Measurements from ENCODE around the gene AATF.

The AATF gene

DNA sequence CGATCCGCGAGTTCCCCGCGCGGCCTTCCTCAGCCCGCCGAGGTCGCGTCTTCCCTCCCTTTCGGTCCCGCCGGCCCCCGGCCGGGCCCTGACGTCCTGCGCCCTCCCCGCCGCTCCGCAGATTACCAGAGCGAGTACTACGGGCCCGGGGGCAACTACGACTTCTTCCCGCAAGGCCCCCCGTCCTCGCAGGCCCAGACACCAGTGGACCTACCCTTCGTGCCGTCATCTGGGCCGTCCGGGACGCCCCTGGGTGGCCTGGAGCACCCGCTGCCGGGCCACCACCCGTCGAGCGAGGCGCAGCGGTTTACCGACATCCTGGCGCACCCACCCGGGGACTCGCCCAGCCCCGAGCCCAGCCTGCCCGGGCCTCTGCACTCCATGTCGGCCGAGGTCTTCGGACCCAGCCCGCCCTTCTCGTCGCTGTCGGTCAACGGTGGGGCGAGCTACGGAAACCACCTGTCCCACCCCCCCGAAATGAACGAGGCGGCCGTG lies 6.1 kb upstream of the AATF start:
- no peak for DNase-seq

DNA sequence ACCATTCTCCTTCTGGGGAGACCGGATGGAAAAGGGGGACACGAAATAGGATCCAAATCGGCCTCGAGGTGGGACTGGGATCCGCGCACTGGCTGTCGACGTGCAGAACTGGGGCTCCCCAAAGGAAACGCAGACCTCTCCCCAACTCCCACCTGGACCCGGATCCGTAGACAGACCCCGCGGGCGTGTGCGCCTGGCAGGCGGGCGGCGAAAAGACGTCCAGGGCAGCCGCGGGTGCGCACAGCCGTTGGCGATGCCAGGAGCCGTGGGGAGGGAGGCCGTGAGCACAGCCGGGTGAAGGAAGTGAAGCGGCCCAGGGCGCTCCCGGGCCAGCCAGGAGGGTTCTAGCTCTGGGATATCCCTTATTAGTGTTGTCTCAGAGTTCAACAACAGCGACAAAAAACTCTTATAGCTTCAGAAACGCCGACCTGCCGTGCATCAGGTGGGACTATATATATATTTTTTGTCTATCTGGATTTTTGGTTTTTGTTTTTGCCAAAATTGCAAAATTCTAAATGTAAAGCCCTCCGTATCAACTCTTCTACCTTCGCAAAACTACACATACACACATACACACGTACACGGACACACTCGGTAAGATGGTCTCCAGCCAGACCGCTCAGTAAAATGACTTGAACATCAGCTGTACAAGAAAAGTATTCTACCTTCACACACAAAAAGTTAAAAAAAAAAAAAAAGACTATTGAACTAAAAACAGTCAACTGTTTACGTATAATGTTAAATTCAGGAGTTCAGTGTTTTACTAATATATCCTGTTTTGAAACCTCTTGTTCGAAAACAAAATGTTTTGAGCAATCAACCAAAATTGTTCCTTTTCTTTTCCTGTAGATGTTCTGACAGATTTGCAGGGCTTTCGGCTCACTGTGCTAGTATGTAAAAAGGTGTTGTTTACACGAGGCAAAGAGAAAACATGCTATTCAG lies 5.2 kb upstream of the AATF start:
- no peak for DNase-seq

DNA sequence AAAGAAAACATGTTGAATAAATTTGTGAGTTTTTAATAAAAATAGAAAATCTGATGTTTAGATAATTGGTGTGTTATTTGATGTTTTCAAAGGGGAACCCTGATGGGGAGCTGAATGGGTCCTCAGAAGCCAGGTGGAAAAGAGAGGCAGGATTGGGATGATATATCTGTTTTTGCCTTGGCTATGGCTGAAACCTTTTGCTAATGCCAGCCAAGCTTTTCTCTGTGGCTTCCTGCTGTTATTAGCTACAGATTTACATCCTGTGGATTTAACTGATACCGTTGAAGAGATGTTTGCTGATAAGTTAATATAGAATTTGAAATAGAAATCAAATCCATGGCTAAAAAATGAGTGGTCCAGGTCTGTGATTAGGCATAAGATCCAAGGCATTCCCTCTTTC lies 4.2 kb upstream of the AATF start:
- DNase-seq = no peak

DNA sequence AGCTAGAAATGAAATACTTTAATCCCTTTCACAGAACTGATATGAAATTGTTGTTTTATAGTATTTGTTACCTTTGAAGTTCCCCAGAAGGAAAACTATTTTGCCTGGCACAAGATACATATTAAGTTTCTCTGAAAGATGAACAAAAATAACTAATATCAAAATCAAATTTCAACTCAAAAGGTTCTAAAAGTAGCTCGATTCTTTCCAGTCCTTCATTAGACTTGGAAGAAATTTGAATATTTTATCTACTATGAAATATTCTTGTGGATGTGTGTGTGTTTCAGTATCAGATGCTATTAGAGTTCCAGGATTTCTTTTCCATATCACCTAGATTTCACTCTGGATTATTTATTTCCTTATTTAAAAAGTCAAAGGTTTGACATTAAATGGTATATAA lies 3.6 kb upstream of the AATF start:
- no peak for DNase-seq

DNA sequence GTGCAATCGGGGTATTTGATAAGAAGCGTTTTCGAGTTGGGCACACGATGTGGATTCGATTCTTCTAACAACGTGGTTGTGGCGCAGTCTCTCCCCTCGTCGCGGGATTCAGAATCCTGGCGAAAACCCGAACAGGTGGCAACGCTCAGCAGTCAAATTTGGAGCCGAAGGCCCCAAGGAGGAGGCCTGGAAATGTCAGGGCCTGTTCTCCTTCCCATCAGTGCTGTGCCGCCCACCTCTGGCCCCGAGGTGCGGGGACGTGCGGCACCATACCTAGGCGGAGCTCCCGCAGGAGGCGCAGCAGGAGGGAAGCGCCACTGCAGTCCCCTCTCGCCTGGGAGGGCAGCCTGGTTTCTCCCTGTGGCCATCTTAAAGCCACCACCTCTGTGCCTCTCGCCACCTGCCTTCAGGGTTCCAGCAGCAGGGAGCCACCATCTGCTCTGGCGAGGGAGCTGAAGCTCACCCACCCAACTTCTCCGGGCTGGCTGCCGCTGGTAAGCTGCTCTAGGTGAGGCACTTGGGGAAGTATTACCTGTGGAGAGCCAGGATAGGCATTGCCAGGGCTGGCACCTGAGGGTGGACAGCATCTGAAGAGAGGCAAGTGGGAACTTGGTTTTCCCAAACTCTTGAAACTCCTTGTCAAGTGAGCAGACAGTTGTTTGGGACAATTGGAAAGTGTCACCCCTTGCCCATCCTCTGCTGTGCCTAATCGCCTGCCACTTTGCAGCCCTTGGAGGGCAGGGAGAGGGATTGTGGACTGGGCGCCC lies 2.6 kb upstream of the AATF start:
- DNase-seq = no peak

DNA sequence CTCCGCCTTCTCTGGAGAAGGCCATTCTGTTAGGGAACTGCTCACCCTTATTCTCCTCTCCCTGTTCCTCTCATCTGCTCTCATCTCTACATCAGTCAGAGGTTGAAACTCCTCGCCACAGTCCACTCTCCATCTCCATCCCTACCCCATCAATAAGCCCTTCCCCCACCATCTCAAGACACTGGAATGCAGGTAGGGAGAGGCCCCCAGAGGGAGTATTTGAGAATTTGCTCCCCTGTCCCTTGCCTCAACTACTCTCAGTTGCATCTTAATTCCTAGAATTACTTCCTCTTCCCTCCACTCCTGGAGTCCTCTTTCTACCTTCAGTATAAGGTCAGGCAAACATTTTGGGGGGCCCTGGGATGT lies 2.0 kb upstream of the AATF start:
- DNase-seq = no peak

DNA sequence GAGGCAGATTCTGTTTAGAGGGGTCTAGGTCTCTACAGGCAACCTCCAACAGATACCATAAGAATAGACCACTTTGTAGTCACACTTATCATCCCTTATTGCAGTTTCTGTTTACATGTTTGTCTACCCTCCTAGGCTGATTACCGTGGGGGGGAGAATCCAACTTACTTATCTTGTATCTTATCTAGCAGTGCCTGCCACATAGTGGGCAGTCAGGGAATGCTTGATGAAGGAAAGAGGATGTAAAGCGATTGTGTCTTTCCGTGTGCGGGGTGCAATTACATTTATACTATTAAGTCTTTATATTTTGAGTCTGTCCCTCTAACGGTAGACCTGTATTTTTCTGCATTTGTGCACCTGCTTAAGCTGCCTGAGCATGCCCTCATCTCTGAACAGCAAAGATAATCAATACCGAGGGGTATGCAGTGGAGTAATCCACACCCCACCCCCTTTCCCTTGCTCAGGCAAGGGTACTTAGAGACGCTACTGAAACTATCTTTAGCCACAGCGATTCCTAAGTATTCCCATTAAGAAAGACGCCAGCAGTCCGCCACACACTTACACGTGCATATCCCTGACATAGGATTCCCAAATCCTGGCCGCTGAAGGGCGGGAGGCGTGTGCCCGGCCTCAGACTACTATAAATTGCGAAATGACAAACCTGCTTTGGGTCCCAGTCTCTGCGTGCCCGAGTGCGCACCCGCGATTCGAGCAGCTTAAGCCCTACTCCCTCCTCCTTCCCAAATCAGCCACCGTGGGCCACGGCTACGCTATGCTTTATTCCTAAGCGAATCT lies 635 bp upstream of the AATF start:
- DNase-seq = no peak

DNA sequence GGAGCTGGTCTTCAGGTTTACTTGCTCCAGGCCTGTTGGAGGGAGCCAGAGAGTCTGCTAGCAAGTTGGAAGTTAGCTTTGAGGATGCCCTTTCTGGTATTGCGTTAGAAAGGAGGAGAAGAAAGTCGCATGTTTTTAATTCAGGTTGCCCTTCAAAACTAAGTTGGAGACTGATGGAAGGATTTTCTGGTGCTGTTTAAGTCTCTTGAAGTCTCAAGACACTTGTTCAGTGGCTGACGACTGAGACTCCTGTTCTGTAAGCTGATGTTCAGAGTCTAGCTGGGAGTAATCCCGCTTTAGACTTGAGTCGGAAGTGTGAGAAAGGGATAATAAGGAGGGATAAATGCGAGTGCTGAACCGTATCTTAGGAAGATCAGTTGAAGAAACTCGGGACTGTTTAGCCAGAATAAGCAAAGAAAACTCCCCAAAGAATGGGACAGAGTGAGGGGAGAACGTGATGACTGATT lies 740 bp downstream of the AATF start:
- no peak for DNase-seq

DNA sequence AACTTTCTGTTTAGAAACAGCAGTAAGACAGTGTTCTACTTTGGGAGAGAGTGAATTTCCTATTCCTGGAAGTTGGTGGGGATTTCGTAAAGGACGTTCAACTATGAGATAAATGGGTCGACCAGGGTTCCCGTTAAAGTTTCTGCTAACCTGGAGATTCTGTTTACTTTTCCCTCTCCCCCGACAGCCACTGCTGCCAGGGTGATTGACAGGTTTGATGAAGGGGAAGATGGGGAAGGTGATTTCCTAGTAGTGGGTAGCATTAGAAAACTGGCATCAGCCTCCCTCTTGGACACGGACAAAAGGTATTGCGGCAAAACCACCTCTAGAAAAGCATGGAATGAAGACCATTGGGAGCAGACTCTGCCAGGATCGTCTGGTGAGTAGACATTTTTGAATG lies 1.3 kb downstream of the AATF start:
- DNase-seq = no peak

DNA sequence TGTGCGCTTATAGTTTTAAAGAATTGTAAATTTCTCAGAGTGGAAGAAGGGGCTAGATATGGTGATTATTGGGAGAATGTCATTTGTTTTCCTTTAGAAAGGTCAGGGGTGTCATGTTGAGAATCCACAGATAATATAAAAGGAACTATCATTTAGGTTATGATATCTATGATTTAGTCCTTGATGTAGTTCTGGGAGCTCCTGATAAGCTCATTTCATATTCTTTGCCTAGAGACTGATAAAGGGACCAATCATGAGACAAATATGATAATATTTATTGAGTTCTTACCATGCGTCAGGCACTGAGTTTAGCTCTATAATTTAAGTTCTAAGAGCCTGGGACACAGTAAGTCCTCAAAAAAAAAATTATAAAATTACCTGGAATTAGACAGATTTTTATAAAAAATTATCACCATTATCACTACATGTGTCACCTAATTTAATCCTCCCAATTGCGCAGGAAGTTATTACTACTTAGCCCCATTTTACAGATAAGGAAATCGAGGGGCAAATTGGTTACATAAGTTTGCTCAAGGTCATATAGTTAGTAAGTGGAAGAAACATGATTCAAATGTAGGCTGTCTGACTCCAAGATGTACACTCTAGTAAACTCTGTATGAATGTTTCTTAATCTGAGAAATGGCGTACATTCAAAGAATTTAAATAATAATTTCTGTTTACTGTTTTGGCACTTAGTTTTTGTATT lies 2.5 kb downstream of the AATF start:
- no peak for DNase-seq

DNA sequence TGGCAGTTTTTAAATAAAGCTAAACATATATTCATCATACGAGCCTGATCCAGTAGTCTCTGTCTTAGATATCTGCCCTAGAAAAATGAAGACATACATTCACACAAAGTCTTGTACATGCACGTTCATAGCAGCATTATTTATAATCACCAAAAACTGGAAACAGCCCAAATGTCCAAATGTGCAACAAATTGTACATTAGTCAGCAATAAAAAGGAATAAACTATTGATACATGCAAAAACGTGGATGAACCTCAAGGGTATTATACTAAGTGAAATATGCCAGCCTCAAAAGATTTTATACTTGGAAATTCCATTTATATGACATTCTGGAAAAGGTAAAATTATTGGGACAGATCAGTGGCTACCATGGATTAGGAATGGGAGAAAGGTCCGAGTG lies 22.8 kb downstream of the AATF start:
- DNase-seq = no peak

DNA sequence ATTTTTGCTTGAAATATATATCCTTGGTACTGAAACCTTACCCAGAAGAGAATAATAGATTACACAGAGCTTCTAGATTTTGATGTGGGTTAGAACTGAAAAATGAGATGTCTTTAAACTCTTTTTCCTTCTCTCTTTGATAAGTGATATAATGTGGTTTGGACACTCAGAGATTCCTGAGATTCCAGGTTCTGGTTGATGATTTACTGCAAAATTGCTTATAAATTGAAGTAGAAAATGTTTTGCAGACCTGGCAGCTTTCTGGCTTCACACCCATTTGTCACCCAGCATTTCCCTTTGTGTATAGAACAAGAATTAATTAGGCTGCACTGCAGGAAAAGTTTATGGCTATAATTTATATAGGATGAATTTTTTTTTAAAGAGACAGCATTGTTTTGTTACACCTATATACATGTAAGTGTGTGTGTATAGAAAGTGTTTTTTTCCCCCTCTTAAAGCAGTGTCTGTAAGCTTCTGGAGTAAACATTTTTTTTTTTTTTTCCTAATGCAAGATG lies 23.5 kb downstream of the AATF start:
- DNase-seq = no peak

DNA sequence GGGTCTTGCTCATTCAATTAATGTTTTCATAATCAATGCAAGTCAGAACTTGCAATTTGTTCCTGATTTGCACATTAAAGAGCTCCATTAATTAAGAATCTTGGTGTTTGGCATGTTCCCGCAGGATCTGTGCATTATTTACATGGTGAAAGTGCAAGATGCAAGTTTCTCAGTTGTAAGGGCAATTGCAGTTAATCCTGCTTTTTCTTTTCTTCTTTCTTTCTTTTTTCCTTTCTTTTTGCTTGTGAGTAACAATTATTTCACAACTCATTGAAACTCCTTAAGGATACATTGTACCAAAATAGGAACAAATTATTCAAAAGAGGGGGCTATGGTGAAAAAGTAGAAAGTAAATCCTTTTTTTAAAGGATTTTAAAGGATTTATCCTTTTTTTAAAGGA lies 24.2 kb downstream of the AATF start:
- DNase-seq = no peak

DNA sequence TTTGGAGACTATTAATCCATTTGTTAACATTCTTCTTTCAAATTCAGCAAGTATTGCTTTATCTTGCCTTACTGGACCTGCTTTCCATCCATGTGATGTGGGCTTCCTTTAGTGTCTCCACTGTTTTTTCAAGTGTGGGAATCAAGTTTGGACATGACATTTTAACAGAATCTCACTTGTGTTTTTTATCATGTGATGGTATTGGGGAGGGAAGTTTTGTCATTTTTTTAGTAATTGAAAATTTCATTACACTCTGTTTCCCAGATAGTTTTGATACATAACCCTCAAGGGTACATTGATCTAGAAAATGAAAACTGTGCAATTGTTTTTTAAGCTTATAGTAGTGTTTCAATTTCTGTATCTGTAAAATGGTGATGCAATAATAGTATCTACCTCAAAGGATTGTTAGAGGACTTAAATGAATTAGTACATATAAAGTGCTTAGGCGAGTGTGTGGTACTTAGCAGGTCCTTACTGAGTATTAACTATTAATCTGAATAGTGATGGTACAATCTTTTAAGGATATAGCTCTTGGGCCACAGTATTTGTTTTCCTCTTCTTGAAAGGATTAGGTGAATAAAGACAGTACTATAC lies 27.3 kb downstream of the AATF start:
- no peak for DNase-seq

DNA sequence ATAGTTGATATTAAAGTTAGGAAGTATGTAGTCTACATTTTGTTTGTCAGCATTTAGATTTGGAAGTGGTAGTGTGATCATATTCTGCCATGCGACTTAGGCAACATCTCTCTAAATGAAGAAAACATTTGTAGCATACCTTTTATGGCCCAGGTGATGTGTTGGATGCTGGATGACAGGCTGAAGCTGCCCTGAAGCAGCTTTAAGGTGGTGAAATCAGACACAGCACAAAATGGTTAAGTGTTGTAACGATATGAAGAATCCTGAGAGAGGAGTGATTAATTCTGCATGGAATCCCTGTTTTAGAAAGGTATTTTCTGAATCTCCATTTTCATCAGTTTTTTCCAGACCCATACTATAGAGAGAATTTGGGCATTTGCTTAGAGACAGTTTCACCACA lies 28.3 kb downstream of the AATF start:
- no peak for DNase-seq

DNA sequence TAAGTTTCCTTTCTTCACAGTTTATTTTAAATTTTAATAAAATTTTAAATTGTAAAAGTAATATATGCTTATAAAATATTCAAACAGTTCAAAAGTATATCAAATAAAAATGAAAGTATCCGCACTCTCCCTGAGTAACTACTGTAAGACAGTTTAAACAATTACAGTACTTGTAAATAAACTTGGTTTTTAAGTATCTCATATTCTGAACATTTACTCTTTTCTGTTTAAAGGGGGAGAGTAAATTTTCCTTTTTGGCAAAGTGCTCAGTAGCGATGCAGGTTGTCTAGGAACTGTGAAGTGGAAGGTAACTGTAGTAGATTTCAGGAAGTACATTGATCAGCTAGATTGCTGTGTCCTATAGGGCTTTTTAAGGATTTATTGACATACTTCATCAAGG lies 28.8 kb downstream of the AATF start:
- no peak for DNase-seq

DNA sequence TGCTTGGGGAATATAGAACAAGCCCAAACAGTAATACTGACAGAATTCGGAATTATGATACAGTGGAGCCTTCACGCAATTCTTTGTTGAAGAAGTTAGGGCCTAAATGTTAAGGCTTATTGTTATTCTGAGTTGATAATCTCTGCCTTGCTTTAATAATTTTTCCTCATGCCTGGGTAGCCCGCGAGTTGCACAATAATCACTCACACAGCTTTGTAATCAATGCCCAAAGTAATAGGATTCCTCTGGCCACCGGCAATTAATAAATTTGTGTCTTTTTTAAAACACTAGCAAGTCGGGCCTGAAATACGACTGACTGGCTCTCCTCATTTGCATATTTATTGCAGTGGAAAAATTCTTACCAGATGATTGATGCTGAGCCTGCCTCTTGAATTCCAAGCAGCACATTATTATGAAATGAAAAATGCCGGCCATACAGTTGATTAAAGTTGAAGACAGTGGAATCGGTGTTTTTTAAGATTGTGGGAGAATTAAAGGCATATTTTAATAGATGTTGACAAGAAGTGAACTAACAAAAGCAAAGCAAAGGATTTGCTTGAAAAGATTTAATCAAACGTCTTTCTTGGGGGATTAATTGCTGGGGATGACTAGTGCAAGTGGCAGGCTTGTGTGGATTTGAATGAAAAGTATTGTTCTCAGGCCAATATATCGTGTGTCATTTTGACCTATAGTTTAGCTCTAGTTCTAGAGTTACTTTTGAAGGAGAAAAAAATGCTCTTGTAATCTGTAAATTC lies 30.2 kb downstream of the AATF start:
- no peak for DNase-seq

DNA sequence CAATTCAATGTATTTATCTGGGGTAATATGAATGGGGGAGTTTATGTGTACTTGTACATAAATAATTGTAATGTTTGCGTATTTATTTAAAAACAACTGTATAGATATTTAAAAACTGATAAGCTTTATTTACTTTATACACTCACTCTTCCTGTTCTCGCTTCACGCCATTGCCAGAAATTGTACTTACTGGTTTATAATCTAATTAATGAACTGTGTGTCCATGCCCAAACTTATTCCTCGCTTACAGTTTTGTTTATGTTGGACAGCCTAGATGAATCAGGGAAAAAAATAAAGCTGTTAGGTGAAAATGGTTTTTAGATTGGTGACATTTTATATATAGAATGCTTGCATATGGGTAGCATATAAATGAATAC lies 30.8 kb downstream of the AATF start:
- no peak for DNase-seq

DNA sequence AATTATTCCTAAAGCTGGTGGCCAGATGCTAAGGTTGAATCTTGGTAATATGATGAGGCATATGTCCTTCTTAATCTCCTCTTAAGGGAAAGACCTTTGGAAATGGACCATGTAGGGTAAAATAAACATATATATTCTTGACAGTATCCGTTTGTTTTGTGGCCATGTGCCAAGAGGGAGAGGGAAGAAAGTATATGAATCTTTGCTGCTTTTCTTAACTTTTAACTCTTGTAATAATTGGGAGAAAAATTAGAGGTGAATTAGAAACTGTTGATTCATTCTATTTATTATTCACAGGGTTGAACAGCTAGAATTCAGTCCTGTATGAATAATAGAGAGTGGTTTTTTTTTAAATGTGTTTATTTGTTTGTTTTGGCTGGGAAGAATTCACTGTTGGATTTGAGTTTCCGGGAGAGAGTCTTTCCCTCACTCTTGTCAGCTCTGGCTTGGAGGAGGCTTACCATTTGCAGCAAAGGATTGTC lies 31.6 kb downstream of the AATF start:
- DNase-seq = peak; percentile 13

DNA sequence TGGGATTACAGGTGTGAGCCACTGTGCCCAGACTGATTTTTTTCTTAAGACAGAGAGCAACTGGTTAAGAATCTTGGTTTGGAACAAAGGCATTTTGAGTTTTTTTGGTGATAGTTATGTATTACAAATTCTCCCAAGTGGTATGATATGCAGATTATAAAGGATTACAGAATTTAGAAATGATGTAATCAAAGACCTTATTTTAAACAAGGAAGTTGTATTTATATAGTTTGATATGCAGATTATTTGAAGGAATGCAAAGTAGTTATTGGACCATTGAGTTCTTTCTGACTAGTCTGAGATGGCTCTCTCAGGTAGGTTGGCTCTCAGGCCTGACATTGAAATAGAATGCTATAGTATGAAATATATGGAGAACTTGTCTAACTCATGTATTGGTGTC lies 34.9 kb downstream of the AATF start:
- DNase-seq = no peak

DNA sequence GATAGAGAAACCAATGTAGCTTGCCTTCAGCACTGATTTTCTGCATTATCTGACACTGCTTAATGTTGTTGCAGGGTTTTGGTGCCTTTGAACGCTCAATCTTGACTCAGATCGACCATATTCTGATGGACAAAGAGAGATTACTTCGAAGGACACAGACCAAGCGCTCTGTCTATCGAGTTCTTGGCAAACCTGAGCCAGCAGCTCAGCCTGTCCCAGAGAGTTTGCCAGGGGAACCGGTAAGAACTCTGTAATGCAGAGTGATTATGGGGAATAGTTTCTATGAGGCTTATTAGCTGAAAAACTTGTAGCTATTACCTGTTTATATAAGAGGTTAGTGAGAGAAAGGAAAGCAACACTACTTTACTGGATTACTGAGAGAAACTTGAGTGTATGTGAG lies 40.4 kb downstream of the AATF start:
- DNase-seq = no peak

Measured in NCI-H2029 treated with DMSO at 0.1 percent for 48 hours (cell line).